ENCODE results near the gene AGRN.
"Not testable (repeated sequence)": the region's sequence is repeated elsewhere in the genome, so short reads cannot be mapped to it uniquely, and the experiment has no call there.

Gene AGRN

GRCh38 chr1:1083416-1084371, 63.8 kb downstream of the AGRN start:
- no peak for DNase-seq

DNA sequence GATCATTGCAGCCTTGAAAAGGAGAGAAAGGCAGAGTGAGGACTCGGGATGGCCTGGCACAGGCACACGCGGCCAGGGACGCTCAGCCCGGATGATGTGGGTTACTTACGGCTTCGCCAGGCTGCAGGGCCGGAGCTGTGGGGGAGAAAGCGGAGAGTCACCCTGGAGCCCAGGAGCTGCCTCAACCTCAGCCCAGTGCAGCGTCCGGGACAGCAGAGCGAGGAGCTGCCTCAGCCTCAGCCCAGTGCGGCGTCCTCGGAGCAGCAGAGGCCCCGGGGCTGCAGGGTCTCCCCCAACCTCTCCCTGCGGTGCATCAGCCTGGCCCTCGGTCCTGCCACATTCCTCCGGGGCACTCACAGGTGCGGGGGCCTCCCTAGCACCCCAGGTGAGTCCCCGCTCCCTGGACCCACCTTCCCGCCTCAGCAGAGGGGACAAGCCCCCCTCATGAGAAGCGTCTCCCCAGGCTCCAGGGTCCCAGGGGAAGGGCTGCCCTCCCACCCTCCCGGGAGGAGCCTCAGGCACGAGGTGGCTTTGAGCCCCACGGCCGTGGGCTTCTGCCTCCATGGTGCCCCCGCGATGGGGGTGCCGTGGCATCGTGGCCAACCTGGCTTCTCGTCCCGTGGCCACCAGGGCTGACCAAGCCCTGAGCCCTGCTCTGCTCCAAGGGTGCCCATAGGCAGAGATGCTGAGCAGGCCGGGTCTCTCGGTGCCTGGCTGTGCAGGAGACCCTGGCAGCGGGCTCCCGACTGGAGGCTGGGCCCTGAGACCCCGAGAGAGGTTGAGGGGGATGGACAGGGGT, 64.7 kb downstream of the AGRN start:
- DNase-seq: no peak

GRCh38 chr1:1085171-1085841, 65.4 kb downstream of the AGRN start:
- DNase-seq: no peak

DNA sequence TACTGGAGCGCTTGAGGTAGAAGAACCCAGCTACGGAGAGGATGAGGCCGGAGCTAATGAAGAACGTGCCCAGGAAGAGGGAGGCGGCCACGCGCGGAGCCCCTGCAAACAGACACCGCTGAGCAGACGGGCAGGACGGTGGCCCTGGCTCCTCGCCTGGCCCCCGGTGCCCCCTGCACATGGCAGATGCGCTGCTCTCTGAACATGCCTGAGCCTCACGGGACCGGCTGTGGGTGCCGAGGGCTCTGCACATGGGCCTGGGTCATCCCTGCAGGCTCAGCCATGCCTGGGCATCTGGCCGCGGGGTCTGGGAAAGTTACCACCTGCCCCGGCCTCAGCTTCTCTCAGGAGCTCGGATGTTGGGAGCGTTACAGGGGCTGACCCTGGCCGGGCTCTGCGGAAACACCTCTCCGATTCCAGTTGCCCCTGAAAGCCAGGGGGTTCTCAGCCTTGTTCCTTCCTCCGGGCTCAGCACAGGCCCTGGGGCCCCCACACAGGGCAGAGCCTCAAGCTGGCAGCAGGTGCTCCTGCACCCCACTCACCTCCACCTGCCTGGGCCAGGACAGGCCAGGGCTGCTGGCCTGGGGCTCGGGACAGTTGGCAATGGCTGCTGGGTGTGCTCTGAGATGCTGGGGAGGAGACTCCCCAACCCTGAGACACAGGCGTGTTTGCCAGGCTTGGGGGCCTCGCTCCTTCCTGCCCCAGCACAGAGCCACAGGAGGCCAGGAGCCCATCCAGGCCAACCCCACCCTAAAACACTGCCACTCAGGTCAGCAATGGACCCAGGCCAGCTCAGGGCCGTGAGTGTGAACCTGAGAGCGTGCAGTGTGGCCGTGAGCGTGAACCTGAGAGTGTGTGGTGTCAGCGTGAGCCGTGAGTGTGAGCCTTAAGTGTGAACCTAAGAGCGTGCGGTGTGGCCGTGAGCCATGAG, 66.3 kb downstream of the AGRN start:
- no peak for DNase-seq

- DNase-seq: no peak
Measured at GRCh38 chr1:1086911-1087341, 67.0 kb downstream of the AGRN start.

GRCh38 chr1:1087351-1088028, 67.6 kb downstream of the AGRN start:
- no peak for DNase-seq

DNA sequence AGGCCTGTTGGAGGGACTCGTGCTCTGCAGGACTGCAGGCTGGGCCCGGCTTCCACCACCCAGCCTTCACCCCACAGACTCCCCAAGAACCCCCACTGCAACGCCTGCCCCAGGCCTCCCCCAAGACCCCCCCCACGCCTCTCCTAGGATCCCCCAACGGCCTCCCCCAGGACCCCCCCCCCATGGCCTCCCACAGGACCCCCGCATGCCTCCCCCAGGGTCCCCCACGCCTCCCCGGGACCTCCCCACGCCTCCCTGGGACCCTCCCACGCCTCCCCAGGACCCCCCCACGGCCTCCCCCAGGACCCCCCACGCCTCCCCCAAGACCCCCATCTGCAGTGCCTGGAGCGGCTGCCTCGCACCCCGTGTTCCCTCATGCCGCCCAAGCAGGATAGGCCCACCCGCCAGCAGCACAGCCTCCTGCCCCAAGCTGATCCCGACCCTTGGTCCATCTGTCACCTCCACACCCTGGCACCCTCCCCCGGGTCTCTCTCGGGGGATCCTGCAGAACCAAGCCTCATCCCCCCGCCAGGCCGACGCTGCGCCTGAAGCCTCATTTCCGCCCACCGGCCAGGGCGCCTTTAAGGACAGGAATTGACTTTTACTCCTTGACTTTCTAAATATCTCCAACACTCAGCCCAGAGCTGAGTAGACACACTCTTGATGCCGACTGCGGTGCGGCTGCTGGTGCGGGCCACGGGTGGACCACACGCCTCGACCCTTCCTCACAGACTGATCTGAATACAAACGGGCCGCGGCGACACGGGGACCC, 68.3 kb downstream of the AGRN start:
- DNase-seq: no peak

DNA sequence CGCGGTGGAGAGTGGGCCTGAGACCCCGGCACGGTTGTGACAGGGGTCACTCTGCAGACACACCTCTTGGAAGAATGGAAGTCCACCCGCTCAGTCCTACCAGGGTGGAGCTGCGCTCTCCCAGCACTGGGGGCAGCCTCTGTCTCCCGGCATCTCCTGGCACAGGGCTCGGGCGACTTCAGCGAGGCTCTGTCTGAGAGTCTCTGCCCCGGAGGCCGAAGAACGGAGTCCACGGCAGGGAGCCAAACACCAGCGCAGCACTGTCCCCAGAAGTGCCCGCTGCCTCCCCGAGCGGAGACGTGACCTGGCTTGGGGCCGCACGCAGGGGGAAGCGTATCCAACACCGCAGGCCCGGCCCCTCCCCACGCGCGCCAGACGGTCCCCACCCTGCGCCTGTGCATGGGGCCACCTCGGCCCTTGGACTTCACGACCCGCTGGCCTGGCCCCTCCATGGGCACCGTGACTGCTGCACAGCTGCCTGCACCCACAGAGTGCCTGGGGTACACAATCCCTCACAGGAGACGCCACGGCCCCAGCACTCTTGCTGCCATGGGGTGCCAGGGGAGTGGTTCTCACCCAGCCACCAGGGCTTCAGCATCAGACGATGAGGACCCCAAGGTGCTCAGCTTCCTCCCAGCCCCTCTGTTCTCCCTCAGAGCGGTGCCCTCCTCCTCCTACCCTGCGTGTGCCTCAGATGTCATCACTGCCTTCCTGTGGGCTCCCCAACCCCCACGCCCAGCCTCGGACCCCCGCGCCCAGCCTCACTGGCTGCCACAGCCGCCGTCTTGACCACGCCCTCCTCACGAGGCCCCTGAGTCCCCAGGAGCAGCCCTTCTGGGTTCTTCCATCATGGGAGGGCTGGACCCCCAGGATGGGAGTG, 69.1 kb downstream of the AGRN start:
- no peak for DNase-seq

DNA sequence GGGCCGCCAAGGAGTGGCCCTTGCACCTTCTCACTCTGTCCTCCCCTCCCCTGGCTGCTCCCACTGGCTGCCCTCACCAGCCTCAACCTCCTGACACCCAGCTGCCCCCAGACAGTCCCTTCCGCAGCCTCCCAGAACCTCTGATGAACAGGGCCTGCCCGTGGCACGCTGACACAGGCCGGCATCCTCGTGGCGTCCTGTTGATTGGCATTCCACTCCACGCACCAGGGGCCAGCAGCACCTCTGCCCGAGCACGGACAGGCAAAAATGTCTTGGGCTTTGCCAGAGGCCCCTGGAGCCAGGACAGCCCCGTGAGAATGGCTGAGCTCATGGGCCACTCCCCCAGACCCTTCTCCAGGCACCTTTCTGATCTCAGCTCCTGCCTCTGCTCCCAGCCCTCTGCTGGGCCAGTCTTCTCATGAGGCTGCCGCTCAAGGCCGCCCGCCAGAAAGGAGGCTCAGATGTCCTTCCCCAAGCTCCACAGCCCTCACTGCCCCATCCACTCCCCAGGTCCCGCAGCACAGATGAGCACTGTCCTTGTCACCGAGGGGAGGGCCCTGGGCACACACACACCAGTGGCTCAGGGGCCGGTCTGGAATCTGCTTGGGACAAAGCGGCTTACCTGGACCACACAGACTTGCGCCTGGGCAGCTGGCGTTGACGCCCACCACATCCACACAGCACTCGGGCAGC, 70.0 kb downstream of the AGRN start:
- no peak for DNase-seq

- DNase-seq: no peak
Measured at GRCh38 chr1:1090424-1091343, 70.8 kb downstream of the AGRN start.

DNA sequence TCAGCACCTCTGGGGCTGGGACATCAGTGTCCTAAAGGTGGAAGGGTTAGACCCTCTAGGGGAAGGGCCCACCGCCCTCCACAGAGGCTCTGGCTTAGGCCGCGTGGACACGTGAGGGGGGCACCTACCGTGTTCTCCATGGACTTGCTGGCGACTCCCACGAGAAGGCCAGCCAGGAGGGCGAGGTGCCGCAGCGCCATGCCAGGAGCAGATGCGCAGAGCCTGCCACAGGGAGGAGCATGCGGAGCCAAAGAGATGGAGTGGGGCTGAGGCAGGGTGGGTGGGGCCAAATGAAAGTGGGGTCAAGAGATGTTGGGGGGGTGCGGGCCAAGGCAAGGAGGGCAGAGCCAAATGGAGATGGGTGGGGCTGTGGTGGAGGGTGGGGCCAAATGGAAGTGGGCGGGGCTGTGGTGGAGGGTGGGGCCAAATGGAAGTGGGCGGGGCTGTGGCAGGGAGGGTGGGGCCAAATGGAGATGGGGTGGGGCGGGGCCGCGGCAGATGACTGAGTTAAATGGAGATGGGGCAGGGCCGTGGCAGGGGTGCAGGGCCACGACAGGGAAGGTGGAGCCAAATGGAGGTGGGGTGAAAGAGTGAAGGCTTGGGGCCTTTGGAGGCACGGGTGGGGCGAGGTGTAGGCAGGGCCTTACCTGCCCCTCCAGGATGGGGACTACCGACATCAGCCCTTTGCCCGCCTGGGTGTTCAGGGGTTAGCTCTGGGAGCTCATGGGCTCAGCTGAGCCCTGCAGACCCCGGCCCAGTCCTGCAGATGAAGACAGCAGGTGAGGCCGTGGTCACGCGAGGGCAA, 71.6 kb downstream of the AGRN start:
- DNase-seq: no peak

- DNase-seq: no peak
Measured at GRCh38 chr1:1092149-1092855, 72.4 kb downstream of the AGRN start.

- no peak for DNase-seq
Measured at GRCh38 chr1:1092894-1093609, 73.1 kb downstream of the AGRN start.

DNA sequence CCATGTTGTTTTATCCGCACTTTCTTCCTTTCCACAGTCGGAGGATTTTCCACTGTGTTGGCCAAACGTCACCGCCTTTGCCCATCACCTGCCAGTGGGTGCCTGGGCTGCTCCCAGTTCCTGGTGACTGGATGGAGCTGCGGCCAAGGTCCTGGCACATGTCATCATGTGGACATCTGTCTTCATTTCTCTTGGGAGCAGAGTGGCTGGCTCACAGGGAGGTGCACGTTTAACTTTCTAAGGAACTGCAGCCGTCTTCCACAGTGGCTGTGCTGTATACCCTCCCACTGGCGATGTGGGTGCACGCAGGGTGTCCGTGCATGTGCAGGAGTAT, 73.7 kb downstream of the AGRN start:
- DNase-seq: no peak

- no peak for DNase-seq
Measured at GRCh38 chr1:1094981-1095380, 75.1 kb downstream of the AGRN start.

GRCh38 chr1:1096136-1096535, 76.2 kb downstream of the AGRN start:
- not testable (repeated sequence) for DNase-seq
